PC-9 (cell line): ENCODE results near the gene CNKSR3. TPM values are rescaled to one million over a fixed set of nuclear protein-coding genes. Genes with fewer than 3 reads are reported as not detected.

Experiments used
- BruUV-seq: library from RNA; stranded (reverse); fragments of 400-500 nt; replicated peaks from 2 replicates; lab custom pipeline; 2021; lab: Mats Ljungman, UMichigan
- CTCF ChIA-PET: fragments of 300-600 bp; sonication (Branson Sonifier 250); formaldehyde crosslinking; loops from one replicate; lab custom pipeline; 2022; ENCODE audit warnings: antibody characterized with exemption; lab: Charles Lee
- POLR2A ChIA-PET: fragments of 300-600 bp; sonication (Branson Sonifier 250); formaldehyde crosslinking; loops from one replicate; lab custom pipeline; 2022; ENCODE audit warnings: antibody characterized with exemption; ENCODE audit not compliant: unreplicated experiment; lab: Charles Lee
- DNase-seq, 2 experiments: peaks; one replicate each; pipeline versions ENCODE4 v3.0.0 to v3.0.0-alpha.2; 2015 to 2022; ENCODE audit warnings: mixed read lengths in 1 of 2
- H2AFZ ChIP-seq: fragments of 200-600 bp; sonication (generic); 2 replicates; pipeline ENCODE4 v1.8.1; 2017; ENCODE audit warnings: antibody characterized with exemption
- H3F3A ChIP-seq: fragments of 200-600 bp; sonication (generic); 2 replicates; pipeline ENCODE4 v1.8.1; 2017; ENCODE audit warnings: antibody characterized with exemption, mild to moderate bottlenecking, low read depth; ENCODE audit not compliant: insufficient read depth
- H3K27ac ChIP-seq: fragments of 200-600 bp; sonication (generic); 2 replicates; pipeline ENCODE4 v1.6.1; 2016; ENCODE audit warnings: mixed run types
- H3K27me3 ChIP-seq: fragments of 200-600 bp; sonication (generic); 2 replicates; pipeline ENCODE4 v1.6.1; 2016; ENCODE audit warnings: low read depth, mixed run types; ENCODE audit not compliant: insufficient read depth
- H3K36me3 ChIP-seq: fragments of 200-600 bp; sonication (generic); 2 replicates; pipeline ENCODE4 v1.6.1; 2016; ENCODE audit warnings: low read depth, mixed run types
- H3K4me1 ChIP-seq: fragments of 200-600 bp; sonication (generic); replicated peaks from 2 replicates; pipeline ENCODE4 v1.6.1; 2016; ENCODE audit warnings: mixed run types; ENCODE audit not compliant: insufficient read depth
- H3K4me2 ChIP-seq: fragments of 200-600 bp; sonication (generic); 2 replicates; pipeline ENCODE4 v1.6.1; 2017; ENCODE audit warnings: mixed run types
- H3K4me3 ChIP-seq: fragments of 200-600 bp; sonication (generic); 2 replicates; pipeline ENCODE4 v1.6.1; 2016; ENCODE audit warnings: mixed run types
- H3K79me2 ChIP-seq: fragments of 200-600 bp; sonication (generic); 2 replicates; pipeline ENCODE4 v1.6.1; 2017; ENCODE audit warnings: low read depth, mixed run types
- H3K9me2 ChIP-seq: fragments of 200-600 bp; sonication (generic); 2 replicates; pipeline ENCODE4 v1.8.1; 2017; ENCODE audit warnings: mild to moderate bottlenecking; ENCODE audit not compliant: insufficient read depth
- H3K9me3 ChIP-seq: fragments of 200-600 bp; sonication (generic); 2 replicates; pipeline ENCODE4 v1.8.1; 2016; ENCODE audit warnings: low read depth; ENCODE audit not compliant: insufficient read depth
- H4K20me1 ChIP-seq: fragments of 200-600 bp; sonication (generic); 2 replicates; pipeline ENCODE4 v1.8.1; 2017; ENCODE audit not compliant: insufficient read depth
- CTCF ChIP-seq: fragments of 200-600 bp; sonication (generic); conservative IDR thresholded peaks from 2 replicates; pipeline ENCODE4 v1.6.1; 2017; ENCODE audit warnings: mixed run types, antibody characterized with exemption, mild to moderate bottlenecking, moderate library complexity
- EZH2 ChIP-seq: fragments of 200-600 bp; sonication (generic); IDR thresholded peaks from 2 replicates; pipeline ENCODE4 v1.8.0; 2017; ENCODE audit warnings: antibody characterized with exemption, low read depth
- intact Hi-C: fragments of 100-400 bp; cut with micrococcal nuclease; formaldehyde crosslinking; loops from one replicate; pipeline ENCODE4 v1.10.0; 2022; ENCODE audit not compliant: unreplicated experiment
- total RNA-seq: library from RNA; stranded (reverse); gene quantifications from 2 replicates; pipeline ENCODE4 v1.2.3, GENCODE V29; 2021

The CNKSR3 gene
- total RNA-seq, 1 experiment from 2014 or later: 4.7 TPM

DNA sequence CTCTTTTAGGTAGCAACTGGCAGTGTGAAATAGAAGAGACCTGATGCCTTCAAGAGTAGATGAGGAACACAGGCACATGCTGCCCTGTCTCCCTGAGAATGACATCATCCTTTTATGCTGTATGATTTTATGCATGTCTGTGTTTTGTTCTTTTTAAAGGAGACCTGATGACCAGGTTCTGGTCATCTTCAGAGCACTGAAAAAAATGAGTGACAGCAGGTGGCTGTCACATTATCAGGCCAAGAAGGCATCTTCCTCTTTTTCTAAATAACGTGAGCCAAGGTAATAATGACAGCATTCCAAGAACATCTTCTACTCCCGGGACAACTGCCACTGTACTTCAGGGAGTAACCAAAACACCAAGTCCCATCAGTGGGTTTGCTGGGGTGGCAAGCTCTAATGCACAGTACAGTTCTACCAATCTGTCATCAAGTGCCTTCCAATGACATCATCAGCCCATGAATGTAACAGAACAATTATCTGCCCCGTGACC is 28.9 kb downstream of the CNKSR3 start:
- ChIA-PET CTCF (no interaction called here), POLR2A (no interaction called here)
- TF ChIP-seq CTCF (no peak), EZH2 (no peak)
- Histone ChIP-seq H3K4me1 (no peaks in the 10 kb centered on the region), H3K4me3 (no peak overlapping the region), H3K4me2 (no peak overlapping the region), H3K79me2 (no peaks in the 10 kb centered on the region), H3K9me3 (no peaks in the 10 kb centered on the region), H3K36me3 (no peaks in the 10 kb centered on the region), H3F3A (no peaks in the 10 kb centered on the region), H3K27ac (no peak overlapping the region), H2AFZ (no peak overlapping the region), H3K9me2 (no peaks in the 10 kb centered on the region), H3K27me3 (no peaks in the 10 kb centered on the region), H4K20me1 (no peaks in the 10 kb centered on the region)
- BruUV-seq: no TSS peak
- DNase-seq: no peak
- intact Hi-C loops: no loop called here

DNA sequence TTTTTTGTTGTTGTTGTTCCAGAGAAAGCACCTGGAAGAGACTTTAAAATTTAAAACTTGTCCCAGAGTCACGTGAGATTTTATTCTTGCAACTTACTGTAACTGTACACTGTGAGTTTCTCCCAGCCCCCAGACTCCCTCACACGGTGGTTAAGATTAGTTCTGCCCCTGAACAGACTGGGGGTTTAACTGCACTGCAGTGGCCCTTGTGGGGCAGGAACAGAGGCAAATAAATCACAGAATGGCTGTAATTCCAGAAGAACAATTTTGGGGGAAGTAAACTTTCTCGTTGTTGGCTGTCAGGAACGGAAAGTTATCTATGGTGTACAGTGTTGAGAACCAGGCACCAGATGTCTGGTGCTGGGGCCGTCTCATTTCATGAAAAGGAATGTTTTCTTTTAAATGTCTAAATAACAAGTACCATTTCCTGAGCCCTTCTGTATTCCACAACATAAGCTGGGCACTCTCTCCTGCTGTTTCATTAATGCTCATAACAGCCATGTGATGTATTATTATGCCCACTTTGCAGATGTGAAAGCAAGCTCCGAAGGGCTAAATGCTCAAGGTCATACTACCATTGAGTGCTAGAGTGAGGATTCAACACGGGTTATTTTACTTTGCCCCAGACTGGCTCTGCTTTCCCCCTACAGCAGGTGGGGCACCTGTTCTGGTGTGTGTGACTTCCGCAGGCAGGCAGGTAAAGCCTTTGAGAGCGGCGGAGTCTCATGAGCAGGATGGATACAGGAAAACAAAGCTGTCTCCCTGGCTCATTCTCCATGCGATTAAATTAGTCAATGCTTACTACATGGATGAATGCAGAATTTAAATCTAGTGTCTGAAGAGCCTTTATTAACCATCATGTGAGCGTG is 30.5 kb downstream of the CNKSR3 start:
- H3F3A ChIP-seq: no peaks in the 10 kb centered on the region
- H3K27me3 ChIP-seq: no peaks in the 10 kb centered on the region
- DNase-seq: no peak
- TF ChIP-seq CTCF: no peak
- TF ChIP-seq EZH2: no peak
- intact Hi-C loops: loop anchor here (10.0 kb wide), 1 partner anchor 95 kb away; no protein-coding TSS in a partner anchor
- no peaks in the 10 kb centered on the region for H3K36me3 ChIP-seq
- no peaks in the 10 kb centered on the region for H3K9me3 ChIP-seq
- no peaks in the 10 kb centered on the region for H3K9me2 ChIP-seq
- H3K4me3 ChIP-seq: no peak overlapping the region
- no peaks in the 10 kb centered on the region for H4K20me1 ChIP-seq
- no peaks in the 10 kb centered on the region for H3K79me2 ChIP-seq
- H2AFZ ChIP-seq: no peak overlapping the region
- POLR2A ChIA-PET: no interaction called here
- H3K4me2 ChIP-seq: no peak overlapping the region
- H3K4me1 ChIP-seq: peaks cover 8% of the 10 kb centered on the region
- no peak overlapping the region for H3K27ac ChIP-seq
- BruUV-seq: no TSS peak
- CTCF ChIA-PET: no interaction called here

DNA sequence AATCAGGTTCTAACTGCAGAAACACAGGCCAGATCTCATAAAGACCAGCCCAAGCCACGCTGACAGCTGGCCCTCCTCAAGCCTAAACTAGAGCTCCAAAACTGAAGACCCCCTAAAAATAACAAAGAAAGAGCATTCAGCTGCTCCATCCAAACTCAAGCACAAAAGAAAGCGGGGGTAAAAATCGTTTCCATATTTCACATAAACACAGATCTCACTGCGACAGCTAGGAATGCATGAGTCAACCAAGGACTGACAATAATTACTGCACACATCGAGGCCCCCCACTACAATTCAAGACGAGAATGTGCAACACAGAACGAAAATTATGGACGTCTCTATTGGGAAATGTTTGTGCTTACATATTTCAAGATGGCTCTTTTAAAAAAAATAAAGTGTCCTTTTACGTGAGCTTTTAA is 31.1 kb downstream of the CNKSR3 start:
- ChIA-PET POLR2A (no interaction called here), CTCF (no interaction called here)
- intact Hi-C loops: loop anchor here (10.0 kb wide), 1 partner anchor 95 kb away; no protein-coding TSS in a partner anchor
- Histone ChIP-seq H3K4me1 (peaks cover 14% of the 10 kb centered on the region), H3K4me3 (no peak overlapping the region), H3K4me2 (no peak overlapping the region), H3K27me3 (no peaks in the 10 kb centered on the region), H3K36me3 (no peaks in the 10 kb centered on the region), H3K79me2 (no peaks in the 10 kb centered on the region), H3K9me3 (no peaks in the 10 kb centered on the region), H2AFZ (no peak overlapping the region), H3K9me2 (no peaks in the 10 kb centered on the region), H4K20me1 (no peaks in the 10 kb centered on the region), H3F3A (peaks cover 3% of the 10 kb centered on the region; the same call in 1 of the 2 replicates), H3K27ac (no peak overlapping the region)
- TF ChIP-seq EZH2 (no peak), CTCF (no peak)
- no TSS peak for BruUV-seq
- no peak for DNase-seq
